ENCODE data around the gene CLTCL1. TPM values are rescaled to one million over a fixed set of nuclear protein-coding genes. Genes with fewer than 3 reads are reported as not detected.

Gene CLTCL1
- total RNA-seq, 2 donors from 2014 or later: 12.1 to 26.2 TPM

DNA sequence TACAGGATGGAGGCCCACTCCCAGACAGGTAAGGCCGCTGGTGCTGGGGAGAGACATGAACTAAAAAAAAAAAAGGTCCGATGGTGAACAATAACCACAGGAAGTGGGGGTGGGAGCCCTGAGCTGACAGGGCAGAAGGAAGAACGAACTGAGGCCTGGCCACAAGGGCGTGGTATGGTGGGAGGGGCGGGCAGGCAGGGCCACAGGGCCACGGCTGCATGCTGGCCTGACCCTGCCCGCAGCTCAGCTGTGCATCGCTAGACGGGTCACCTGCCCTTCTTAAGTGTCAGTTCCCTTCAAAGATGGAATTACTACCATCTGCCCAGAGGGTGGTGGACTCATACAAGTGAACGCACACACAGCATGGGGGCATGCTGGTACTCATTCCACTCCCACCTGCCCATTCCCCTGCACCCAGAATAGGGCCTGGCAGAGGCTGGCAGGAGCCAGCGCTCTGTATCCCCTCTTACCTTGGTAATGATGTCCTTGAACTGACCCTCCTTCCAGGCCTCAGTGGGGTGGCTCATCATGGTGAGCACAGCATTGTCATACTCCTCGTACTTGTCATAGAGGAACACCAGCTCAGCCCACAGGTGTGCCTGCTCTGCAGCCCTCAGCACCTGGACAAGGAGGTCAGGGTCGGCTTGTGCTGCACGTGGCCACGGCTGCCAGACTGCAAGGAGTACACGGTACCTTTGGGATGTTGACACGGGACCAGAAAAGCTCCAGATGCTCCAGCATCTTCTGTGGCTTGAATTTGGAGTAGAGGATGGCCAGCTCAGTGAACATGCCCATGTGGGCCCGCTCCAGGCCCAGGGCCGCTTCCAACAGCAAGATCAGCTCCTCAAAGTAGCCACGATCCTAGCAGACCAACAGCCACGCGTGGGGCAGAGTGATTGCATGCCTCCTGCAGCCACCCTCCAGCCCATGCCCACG is 95.5 kb downstream of the CLTCL1 start:
- no peaks in the 10 kb centered on the region for H3K36me3 ChIP-seq
- intact Hi-C loops (cut with DNase I): no loop called here
- WGBS: 88% methylated on average over 23 of the region's 23 CpGs

DNA sequence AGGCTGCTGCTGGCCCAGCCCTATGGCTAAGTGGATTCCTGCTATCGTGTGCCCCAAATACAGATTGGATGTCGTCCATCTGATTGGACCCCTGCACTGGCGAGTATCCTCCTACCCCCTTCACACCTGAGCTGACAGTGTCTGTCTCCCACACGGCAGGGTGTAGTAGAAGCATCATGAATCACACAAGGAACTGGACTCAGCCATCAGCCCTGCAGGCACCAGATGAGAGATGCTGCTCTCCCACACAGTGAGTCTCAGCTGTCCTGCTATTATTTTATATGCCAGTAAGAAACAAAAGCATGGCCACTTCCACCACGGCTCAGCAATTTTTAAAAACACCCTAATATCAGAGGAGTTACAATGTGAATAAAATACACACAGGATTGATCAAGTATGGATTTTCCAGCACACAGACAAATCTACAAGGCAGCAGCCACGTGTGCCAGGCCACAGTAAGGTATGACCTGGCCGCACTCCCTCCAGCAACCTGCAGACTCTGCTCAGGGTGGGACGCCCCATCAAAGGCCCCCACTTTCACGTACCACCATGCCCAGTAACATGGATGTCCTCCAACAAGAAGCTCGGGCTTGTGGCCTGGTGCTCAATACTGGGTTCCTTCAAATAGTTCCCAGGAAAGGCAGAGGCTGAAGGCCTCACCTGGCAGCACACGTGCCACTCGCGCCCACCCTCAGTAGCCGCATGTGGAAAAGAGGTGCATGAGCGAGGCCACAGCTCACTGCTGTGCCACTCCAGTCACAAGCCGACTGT is 96.6 kb downstream of the CLTCL1 start:
- no peaks in the 10 kb centered on the region for H3K27me3 ChIP-seq (replicated peaks; ENCODE audit: insufficient read depth)
- no peaks in the 10 kb centered on the region for H3K9me3 ChIP-seq
- intact Hi-C loops (cut with DNase I): no loop called here
- H3K4me3 ChIP-seq: no peak overlapping the region
- TF ChIP-seq, protein P1, sequence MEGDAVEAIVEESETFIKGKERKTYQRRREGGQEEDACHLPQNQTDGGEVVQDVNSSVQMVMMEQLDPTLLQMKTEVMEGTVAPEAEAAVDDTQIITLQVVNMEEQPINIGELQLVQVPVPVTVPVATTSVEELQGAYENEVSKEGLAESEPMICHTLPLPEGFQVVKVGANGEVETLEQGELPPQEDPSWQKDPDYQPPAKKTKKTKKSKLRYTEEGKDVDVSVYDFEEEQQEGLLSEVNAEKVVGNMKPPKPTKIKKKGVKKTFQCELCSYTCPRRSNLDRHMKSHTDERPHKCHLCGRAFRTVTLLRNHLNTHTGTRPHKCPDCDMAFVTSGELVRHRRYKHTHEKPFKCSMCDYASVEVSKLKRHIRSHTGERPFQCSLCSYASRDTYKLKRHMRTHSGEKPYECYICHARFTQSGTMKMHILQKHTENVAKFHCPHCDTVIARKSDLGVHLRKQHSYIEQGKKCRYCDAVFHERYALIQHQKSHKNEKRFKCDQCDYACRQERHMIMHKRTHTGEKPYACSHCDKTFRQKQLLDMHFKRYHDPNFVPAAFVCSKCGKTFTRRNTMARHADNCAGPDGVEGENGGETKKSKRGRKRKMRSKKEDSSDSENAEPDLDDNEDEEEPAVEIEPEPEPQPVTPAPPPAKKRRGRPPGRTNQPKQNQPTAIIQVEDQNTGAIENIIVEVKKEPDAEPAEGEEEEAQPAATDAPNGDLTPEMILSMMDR (IDR thresholded peaks at IDR 0.05): no peak
- TF ChIP-seq POLR2AphosphoS5 (IDR thresholded peaks at IDR 0.05): no peak
- TF ChIP-seq POLR2A (IDR thresholded peaks at IDR 0.05): no peak
- WGBS: 91% methylated on average over 16 of the region's 16 CpGs
- no peak overlapping the region for H3K27ac ChIP-seq
- no peaks in the 10 kb centered on the region for H3K4me1 ChIP-seq (replicated peaks)
- no peak for DNase-seq (ENCODE audit: low spot score)
- no peaks in the 10 kb centered on the region for H3K36me3 ChIP-seq

More for the DNA sequence above, 95.5 kb downstream of the CLTCL1 start:
- no peak for DNase-seq (ENCODE audit: low spot score)
- Histone ChIP-seq H3K27me3 (replicated peaks; ENCODE audit: insufficient read depth) (no peaks in the 10 kb centered on the region), H3K27ac (no peak overlapping the region), H3K4me1 (replicated peaks) (no peaks in the 10 kb centered on the region), H3K9me3 (no peaks in the 10 kb centered on the region), H3K4me3 (no peak overlapping the region)
- no peak for TF ChIP-seq POLR2A (IDR thresholded peaks at IDR 0.05)

DNA sequence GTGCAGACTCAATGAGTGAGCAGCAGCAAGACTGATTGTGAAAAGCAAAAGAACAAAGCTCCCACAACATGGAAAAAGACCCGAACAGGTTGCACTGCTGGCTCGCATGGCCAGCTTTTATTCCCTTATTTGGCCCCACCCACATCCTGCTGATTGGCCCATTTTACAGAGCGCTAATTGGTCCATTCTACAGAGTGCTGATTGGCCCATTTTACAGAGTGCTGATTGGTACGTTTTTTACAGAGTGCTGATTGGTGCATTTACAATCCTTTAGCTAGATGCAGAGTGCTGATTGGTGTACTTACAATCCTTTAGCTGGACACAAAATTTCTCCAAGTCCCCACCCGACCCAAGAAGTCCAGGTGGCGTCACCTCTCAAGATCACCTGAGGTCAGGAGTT is 97.6 kb downstream of the CLTCL1 start:
- Histone ChIP-seq H3K27me3 (replicated peaks; ENCODE audit: insufficient read depth) (no peaks in the 10 kb centered on the region), H3K4me1 (replicated peaks) (no peaks in the 10 kb centered on the region), H3K4me3 (no peak overlapping the region), H3K27ac (no peak overlapping the region), H3K9me3 (no peaks in the 10 kb centered on the region), H3K36me3 (no peaks in the 10 kb centered on the region)
- intact Hi-C loops (cut with DNase I): no loop called here
- TF ChIP-seq, protein P1 (IDR thresholded peaks at IDR 0.05): no peak
- TF ChIP-seq POLR2A (IDR thresholded peaks at IDR 0.05) (no peak), POLR2AphosphoS5 (IDR thresholded peaks at IDR 0.05) (no peak)
- WGBS: 93% methylated on average over 6 of the region's 6 CpGs
- DNase-seq (ENCODE audit: low spot score): no peak

DNA sequence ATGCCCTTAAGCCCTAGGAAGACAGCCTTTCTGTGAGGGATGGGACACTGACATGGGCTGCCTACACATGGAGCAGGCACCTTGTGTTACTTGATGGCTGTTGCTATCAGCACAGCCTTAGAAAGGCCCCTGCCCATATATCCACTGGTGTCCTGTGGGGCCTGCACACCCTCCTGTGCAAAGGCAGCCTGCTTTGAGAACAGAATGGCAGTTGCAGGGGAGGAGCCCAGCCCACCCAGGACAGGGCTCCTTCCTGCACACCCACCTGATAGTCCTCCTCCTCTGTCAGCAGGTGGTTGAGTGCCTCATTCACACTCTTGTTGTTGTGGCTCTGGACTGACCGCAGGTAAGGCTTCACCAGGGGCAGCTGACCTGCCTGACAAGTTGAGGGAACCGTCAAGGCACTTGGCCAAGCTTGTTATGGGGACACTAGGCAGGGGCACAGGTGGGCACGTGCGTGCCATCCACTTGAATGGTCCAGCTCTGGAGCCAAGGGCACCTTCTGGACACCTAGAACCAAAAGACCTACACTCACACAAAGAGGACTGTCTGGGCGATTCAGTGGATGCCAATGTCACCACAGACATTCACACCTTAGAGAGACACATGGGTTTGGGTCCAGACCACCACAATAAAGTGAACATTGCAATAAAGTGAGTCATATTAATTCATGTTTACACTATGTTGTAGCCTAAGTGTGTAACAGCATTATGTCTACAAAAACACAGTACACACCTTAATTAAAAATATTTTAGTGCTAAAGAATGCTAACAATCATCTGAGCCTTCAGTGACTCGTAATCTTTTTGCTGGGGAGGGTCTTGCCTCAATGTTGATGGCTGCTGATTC is 103.6 kb downstream of the CLTCL1 start:
- H3K4me3 ChIP-seq: no peak overlapping the region
- H3K4me1 ChIP-seq (replicated peaks): no peaks in the 10 kb centered on the region
- no peak for DNase-seq (ENCODE audit: low spot score)
- TF ChIP-seq POLR2A (IDR thresholded peaks at IDR 0.05) (no peak), POLR2AphosphoS5 (IDR thresholded peaks at IDR 0.05) (no peak)
- TF ChIP-seq, protein P1 (IDR thresholded peaks at IDR 0.05): no peak
- no peaks in the 10 kb centered on the region for H3K27me3 ChIP-seq (replicated peaks; ENCODE audit: insufficient read depth)
- 81% methylated on average over 6 of the region's 6 CpGs for WGBS
- no peaks in the 10 kb centered on the region for H3K9me3 ChIP-seq
- intact Hi-C loops (cut with DNase I): no loop called here
- no peak overlapping the region for H3K27ac ChIP-seq
- no peaks in the 10 kb centered on the region for H3K36me3 ChIP-seq

All from prostate gland (tissue), 2 donors.